HepG2 (cell line): ENCODE measurements around the gene SMAD6. TPM values are rescaled to one million over a fixed set of nuclear protein-coding genes. Genes with fewer than 3 reads are reported as not detected.

ENCODE experiments used
- CEBPB ChIP-seq: IDR thresholded peaks from 2 replicates; pipeline ENCODE4 v1.6.1; 2011; ENCODE audit warnings: low read depth, low read length, improper control_type of control experiment, borderline replicate concordance
- ELF1 ChIP-seq: sonication (generic); formaldehyde crosslinking; IDR thresholded peaks from 2 replicates; pipeline ENCODE4 v1.4.0; 2020; ENCODE audit warnings: missing genetic modification reagents
- FOXK2 ChIP-seq: fragments of 450-650 bp; IDR thresholded peaks from 2 replicates; pipeline ENCODE4 v1.6.1; 2016
- GABPB1 ChIP-seq: IDR thresholded peaks from 2 replicates; pipeline ENCODE4 v1.6.1; 2016; ENCODE audit warnings: mild to moderate bottlenecking, missing genetic modification reagents, moderate library complexity, missing compliant biosample characterization
- GATAD1 ChIP-seq: IDR thresholded peaks from 2 replicates; pipeline ENCODE4 v1.6.1; 2016; ENCODE audit warnings: missing genetic modification reagents, missing compliant biosample characterization
- HMG20A ChIP-seq: IDR thresholded peaks from 2 replicates; pipeline ENCODE4 v1.6.1; 2016; ENCODE audit warnings: borderline replicate concordance
- HOXA7 ChIP-seq: sonication (generic); formaldehyde crosslinking; IDR thresholded peaks from 2 replicates; pipeline ENCODE4 v1.8.1; 2022; ENCODE audit warnings: mild to moderate bottlenecking, missing genetic modification reagents, moderate library complexity
- NKX3-1 ChIP-seq: sonication (generic); formaldehyde crosslinking; IDR thresholded peaks from 2 replicates; pipeline ENCODE4 v1.5.0; 2020; ENCODE audit warnings: missing genetic modification reagents
- SATB2 ChIP-seq: sonication (generic); formaldehyde crosslinking; IDR thresholded peaks from 2 replicates; pipeline ENCODE4 v1.5.0; 2020; ENCODE audit warnings: missing genetic modification reagents
- ZFP82 ChIP-seq: sonication (generic); formaldehyde crosslinking; IDR thresholded peaks from 2 replicates; pipeline ENCODE4 v1.5.1; 2020; ENCODE audit warnings: mild to moderate bottlenecking, missing genetic modification reagents, borderline replicate concordance
- ZFX ChIP-seq: sonication (generic); formaldehyde crosslinking; IDR thresholded peaks from 2 replicates; pipeline ENCODE4 v1.4.0; 2020; ENCODE audit warnings: mild to moderate bottlenecking, low read depth, missing genetic modification reagents, moderate library complexity
- ZNF317 ChIP-seq: sonication (generic); formaldehyde crosslinking; IDR thresholded peaks from 2 replicates; pipeline ENCODE4 v1.5.0; 2020; ENCODE audit warnings: mild to moderate bottlenecking, missing genetic modification reagents
- ZNF441 ChIP-seq: sonication (generic); formaldehyde crosslinking; IDR thresholded peaks from 2 replicates; pipeline ENCODE4 v1.7.0; 2021; ENCODE audit warnings: missing genetic modification reagents, borderline replicate concordance
- ZNF816 ChIP-seq: sonication (generic); formaldehyde crosslinking; IDR thresholded peaks from 2 replicates; pipeline ENCODE4 v1.8.0; 2022; ENCODE audit warnings: missing genetic modification reagents, mild to moderate bottlenecking, borderline replicate concordance
- ZSCAN22 ChIP-seq: sonication (generic); formaldehyde crosslinking; IDR thresholded peaks from 2 replicates; pipeline ENCODE4 v1.4.0; 2020; ENCODE audit warnings: mild to moderate bottlenecking, missing genetic modification reagents
- polyA plus RNA-seq, 8 experiments: library from polyadenylated mRNA; depleted of rRNA in 3 of 8; stranded (reverse) in 7 of 8; unstranded in 1 of 8; fragments of >200 nt; fragmentation: Illumina TruSeq in 4 of 8; extraction: Trizol in 4 of 8; gene quantifications; 2 replicates each; pipeline versions ENCODE4 v1.2.1 to v1.2.3, GENCODE V29; 2011 to 2016; ENCODE audit warnings: low read depth in 4 of 8, missing spikeins in 1 of 8, mixed read lengths in 1 of 8; ENCODE audit not compliant: insufficient read depth in 1 of 8
- total RNA-seq, 5 experiments: library from RNA; depleted of rRNA; stranded (reverse); fragments of >200 nt; fragmentation: Illumina TruSeq; extraction: Trizol; gene quantifications; 2 replicates each; pipeline ENCODE4 v1.2.3, GENCODE V29; 2016; ENCODE audit warnings: low read depth in 1 of 5
- TF ChIP-seq, protein P1 (sequence below): IDR thresholded peaks from 2 replicates; pipeline ENCODE4 v1.6.1; 2018; ENCODE audit warnings: missing genetic modification reagents
- TF ChIP-seq, protein P2 (sequence below): sonication (generic); formaldehyde crosslinking; IDR thresholded peaks from 2 replicates; pipeline ENCODE4 v1.5.1; 2020; ENCODE audit warnings: mild to moderate bottlenecking, missing genetic modification reagents, borderline replicate concordance
- TF ChIP-seq, protein P3 (sequence below): sonication (generic); formaldehyde crosslinking; IDR thresholded peaks from 2 replicates; pipeline ENCODE4 v1.4.0; 2020; ENCODE audit warnings: missing genetic modification reagents
- TF ChIP-seq, protein P4 (sequence below): sonication (generic); formaldehyde crosslinking; IDR thresholded peaks from 2 replicates; pipeline ENCODE4 v1.8.0; 2022; ENCODE audit warnings: mild to moderate bottlenecking, missing genetic modification reagents, moderate library complexity
- TF ChIP-seq, protein P5 (sequence below): sonication (generic); formaldehyde crosslinking; IDR thresholded peaks from 2 replicates; pipeline ENCODE4 v1.5.0; 2020; ENCODE audit warnings: missing genetic modification reagents, mild to moderate bottlenecking, borderline replicate concordance
- TF ChIP-seq, protein P6 (sequence below): IDR thresholded peaks from 2 replicates; pipeline ENCODE4 v1.6.1; 2016

The SMAD6 gene
- total and polyA plus RNA-seq, 2 of the 13 experiments (the other 11 are each of a cell fraction or from before 2014, with no cell fraction given) = 3.3 to 4.4 TPM

DNA sequence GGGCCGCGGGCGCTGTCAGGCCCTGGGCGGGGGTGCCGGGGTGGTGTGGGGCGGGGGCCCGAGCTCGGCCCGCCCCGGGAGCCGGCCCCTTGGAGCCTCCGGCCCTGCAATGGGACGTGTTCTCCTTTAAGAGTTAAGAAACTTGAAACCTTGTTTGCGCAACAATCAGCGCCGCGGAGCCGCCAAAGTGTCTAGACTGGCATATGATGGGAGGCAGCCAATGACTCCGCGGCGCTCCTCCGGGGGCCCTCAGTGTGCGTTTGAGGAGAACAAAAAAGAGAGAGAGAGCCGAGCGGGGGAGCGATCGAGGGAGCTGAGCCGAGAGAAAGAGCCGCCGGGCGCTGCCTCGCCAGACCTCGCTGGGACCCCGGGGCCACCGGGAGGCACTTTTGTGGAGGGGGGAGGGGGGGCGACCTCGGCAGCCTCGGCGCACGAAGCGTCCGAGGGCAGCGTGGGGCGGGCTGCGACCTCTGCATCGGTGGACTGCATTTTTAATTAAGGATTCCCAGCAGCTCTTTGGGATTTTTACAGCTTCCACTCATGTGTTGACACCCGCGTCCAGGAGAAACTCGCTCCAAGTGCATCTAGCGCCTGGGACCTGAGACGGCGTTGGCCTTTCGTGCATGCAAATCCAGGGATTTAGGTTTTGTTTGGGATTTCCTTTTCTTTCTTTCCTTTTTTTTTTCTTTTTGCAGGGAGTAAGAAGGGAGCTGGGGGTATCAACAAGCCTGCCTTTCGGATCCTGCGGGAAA, at the start of gene SMAD6 (continued):
- TF ChIP-seq, protein P1, sequence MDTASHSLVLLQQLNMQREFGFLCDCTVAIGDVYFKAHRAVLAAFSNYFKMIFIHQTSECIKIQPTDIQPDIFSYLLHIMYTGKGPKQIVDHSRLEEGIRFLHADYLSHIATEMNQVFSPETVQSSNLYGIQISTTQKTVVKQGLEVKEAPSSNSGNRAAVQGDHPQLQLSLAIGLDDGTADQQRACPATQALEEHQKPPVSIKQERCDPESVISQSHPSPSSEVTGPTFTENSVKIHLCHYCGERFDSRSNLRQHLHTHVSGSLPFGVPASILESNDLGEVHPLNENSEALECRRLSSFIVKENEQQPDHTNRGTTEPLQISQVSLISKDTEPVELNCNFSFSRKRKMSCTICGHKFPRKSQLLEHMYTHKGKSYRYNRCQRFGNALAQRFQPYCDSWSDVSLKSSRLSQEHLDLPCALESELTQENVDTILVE (CRISPR knock-in tag) = no peak; the same call in 1 of the 2 replicates
- TF ChIP-seq FOXK2 = no peak
- TF ChIP-seq ZSCAN22 = no peak
- 0 out of 2 replicates have a peak, but pooled peaks have one; percentile 47 for TF ChIP-seq NKX3-1 (CRISPR knock-in tag)
- TF ChIP-seq, protein P2, sequence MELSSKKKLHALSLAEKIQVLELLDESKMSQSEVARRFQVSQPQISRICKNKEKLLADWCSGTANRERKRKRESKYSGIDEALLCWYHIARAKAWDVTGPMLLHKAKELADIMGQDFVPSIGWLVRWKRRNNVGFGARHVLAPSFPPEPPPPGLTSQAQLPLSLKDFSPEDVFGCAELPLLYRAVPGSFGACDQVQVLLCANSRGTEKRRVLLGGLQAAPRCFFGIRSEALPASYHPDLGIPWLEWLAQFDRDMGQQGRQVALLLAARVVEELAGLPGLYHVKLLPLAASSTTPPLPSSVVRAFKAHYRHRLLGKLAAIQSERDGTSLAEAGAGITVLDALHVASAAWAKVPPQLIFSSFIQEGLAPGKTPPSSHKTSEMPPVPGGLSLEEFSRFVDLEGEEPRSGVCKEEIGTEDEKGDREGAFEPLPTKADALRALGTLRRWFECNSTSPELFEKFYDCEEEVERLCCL (CRISPR knock-in tag) = no peak
- TF ChIP-seq CEBPB = peak; percentile 98
- TF ChIP-seq ZFX (CRISPR knock-in tag) = no peak
- TF ChIP-seq ZNF317 (CRISPR knock-in tag) = peak; percentile 28; the same call in 1 of the 2 replicates
- TF ChIP-seq SATB2 (CRISPR knock-in tag) = no peak
- TF ChIP-seq, protein P3, sequence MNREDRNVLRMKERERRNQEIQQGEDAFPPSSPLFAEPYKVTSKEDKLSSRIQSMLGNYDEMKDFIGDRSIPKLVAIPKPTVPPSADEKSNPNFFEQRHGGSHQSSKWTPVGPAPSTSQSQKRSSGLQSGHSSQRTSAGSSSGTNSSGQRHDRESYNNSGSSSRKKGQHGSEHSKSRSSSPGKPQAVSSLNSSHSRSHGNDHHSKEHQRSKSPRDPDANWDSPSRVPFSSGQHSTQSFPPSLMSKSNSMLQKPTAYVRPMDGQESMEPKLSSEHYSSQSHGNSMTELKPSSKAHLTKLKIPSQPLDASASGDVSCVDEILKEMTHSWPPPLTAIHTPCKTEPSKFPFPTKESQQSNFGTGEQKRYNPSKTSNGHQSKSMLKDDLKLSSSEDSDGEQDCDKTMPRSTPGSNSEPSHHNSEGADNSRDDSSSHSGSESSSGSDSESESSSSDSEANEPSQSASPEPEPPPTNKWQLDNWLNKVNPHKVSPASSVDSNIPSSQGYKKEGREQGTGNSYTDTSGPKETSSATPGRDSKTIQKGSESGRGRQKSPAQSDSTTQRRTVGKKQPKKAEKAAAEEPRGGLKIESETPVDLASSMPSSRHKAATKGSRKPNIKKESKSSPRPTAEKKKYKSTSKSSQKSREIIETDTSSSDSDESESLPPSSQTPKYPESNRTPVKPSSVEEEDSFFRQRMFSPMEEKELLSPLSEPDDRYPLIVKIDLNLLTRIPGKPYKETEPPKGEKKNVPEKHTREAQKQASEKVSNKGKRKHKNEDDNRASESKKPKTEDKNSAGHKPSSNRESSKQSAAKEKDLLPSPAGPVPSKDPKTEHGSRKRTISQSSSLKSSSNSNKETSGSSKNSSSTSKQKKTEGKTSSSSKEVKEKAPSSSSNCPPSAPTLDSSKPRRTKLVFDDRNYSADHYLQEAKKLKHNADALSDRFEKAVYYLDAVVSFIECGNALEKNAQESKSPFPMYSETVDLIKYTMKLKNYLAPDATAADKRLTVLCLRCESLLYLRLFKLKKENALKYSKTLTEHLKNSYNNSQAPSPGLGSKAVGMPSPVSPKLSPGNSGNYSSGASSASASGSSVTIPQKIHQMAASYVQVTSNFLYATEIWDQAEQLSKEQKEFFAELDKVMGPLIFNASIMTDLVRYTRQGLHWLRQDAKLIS (CRISPR knock-in tag) = no peak
- TF ChIP-seq, protein P4, sequence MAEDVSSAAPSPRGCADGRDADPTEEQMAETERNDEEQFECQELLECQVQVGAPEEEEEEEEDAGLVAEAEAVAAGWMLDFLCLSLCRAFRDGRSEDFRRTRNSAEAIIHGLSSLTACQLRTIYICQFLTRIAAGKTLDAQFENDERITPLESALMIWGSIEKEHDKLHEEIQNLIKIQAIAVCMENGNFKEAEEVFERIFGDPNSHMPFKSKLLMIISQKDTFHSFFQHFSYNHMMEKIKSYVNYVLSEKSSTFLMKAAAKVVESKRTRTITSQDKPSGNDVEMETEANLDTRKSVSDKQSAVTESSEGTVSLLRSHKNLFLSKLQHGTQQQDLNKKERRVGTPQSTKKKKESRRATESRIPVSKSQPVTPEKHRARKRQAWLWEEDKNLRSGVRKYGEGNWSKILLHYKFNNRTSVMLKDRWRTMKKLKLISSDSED (CRISPR knock-in tag) = no peak
- TF ChIP-seq ZNF441 (CRISPR knock-in tag) = no peak
- no peak for TF ChIP-seq HMG20A (CRISPR knock-in tag)
- TF ChIP-seq, protein P5, sequence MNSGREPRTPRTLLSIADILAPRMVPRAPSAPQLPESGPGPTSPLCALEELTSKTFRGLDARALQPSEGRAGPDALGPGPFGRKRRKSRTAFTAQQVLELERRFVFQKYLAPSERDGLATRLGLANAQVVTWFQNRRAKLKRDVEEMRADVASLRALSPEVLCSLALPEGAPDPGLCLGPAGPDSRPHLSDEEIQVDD (CRISPR knock-in tag) = no peak
- TF ChIP-seq ZFP82 (CRISPR knock-in tag) = no peak
- no peak for TF ChIP-seq HOXA7
- TF ChIP-seq, protein P6, sequence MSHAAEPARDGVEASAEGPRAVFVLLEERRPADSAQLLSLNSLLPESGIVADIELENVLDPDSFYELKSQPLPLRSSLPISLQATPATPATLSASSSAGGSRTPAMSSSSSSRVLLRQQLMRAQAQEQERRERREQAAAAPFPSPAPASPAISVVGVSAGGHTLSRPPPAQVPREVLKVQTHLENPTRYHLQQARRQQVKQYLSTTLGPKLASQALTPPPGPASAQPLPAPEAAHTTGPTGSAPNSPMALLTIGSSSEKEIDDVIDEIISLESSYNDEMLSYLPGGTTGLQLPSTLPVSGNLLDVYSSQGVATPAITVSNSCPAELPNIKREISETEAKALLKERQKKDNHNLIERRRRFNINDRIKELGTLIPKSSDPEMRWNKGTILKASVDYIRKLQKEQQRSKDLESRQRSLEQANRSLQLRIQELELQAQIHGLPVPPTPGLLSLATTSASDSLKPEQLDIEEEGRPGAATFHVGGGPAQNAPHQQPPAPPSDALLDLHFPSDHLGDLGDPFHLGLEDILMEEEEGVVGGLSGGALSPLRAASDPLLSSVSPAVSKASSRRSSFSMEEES = no peak
- TF ChIP-seq GATAD1 = 0 out of 2 replicates have a peak, but pooled peaks have one; percentile 58
- no peak; the same call in 1 of the 2 replicates for TF ChIP-seq GABPB1 (CRISPR knock-in tag)
- no peak for TF ChIP-seq ZNF816 (CRISPR knock-in tag)
- TF ChIP-seq ELF1 (CRISPR knock-in tag) = no peak
